WTC11 (cell line): ENCODE measurements around the gene PCAT6.

Experiments
- CTCF ChIP-seq: fragments of 200-600 bp; IDR thresholded peaks from 2 replicates; pipeline ENCODE4 v1.8.0; 2022; ENCODE audit warnings: antibody characterized with exemption
- ELF4 ChIP-seq: sonication (generic); formaldehyde crosslinking; IDR thresholded peaks from 2 replicates; pipeline ENCODE4 v1.8.1; 2022; ENCODE audit warnings: low read depth, mild to moderate bottlenecking, moderate library complexity, missing genetic modification reagents
- NR1H2 ChIP-seq: sonication (generic); formaldehyde crosslinking; IDR thresholded peaks from 2 replicates; pipeline ENCODE4 v1.9.0; 2021; ENCODE audit warnings: mild to moderate bottlenecking, moderate library complexity, missing genetic modification reagents
- RELA ChIP-seq: sonication (generic); formaldehyde crosslinking; IDR thresholded peaks from 2 replicates; pipeline ENCODE4 v1.8.1; 2022; ENCODE audit warnings: missing genetic modification reagents, mild to moderate bottlenecking, borderline replicate concordance
- SP1 ChIP-seq: sonication (generic); formaldehyde crosslinking; conservative IDR thresholded peaks from 2 replicates; pipeline ENCODE4 v1.8.1; 2022; ENCODE audit warnings: missing genetic modification reagents
- ZNF232 ChIP-seq: sonication (generic); formaldehyde crosslinking; IDR thresholded peaks from 2 replicates; pipeline ENCODE4 v1.8.0; 2022; ENCODE audit warnings: mild to moderate bottlenecking, missing genetic modification reagents
- ZNF263 ChIP-seq: sonication (generic); formaldehyde crosslinking; IDR thresholded peaks from 2 replicates; pipeline ENCODE4 v1.8.1; 2022; ENCODE audit warnings: low read depth, mild to moderate bottlenecking, moderate library complexity, missing genetic modification reagents
- ZNF423 ChIP-seq: fragments of 250-450 bp; sonication (Bioruptor Pico); IDR thresholded peaks from 2 replicates; pipeline ENCODE4 v2.1.2; 2022; ENCODE audit warnings: mild to moderate bottlenecking, moderate library complexity
- ZNF512 ChIP-seq: sonication (generic); formaldehyde crosslinking; IDR thresholded peaks from 2 replicates; pipeline ENCODE4 v1.8.1; 2022; ENCODE audit warnings: missing genetic modification reagents, borderline replicate concordance

DNA sequence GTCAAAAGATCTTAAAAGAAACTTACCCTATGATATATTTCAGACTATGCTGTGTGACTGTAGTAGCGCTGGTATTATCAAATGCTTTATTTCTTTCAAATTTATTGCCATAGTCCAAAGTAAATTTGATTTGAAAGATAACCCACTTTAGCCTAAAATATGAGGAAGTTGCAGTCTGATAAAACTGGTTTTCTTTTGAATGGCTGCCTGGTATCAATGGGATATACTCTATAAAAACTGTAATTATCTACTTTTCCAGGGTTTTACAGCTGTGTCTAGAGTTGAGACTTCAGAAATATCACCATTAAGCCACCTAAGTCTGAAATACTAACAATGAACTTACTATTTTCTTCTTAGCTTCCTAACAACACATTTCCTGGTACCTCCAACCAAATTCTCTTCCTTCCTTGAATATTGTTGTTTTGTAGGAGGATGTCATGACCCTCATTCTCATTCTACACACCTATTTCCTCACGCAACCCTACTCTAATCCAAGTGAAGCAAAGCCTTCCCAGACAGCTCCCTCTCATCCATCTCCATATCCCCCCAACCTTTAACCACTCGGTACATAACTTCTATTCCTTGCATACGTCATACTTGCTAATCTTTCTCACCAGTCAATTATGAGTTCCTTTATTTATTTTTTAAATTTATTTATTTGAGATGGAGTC lies 19.5 kb upstream of the PCAT6 start:
- TF ChIP-seq ZNF232 (CRISPR knock-in tag), result no peak
- no peak for TF ChIP-seq CTCF
- TF ChIP-seq RELA (CRISPR knock-in tag), result no peak
- TF ChIP-seq SP1 (CRISPR knock-in tag), result no peak
- TF ChIP-seq ZNF423, result no peak
- no peak for TF ChIP-seq ZNF263 (CRISPR knock-in tag)
- TF ChIP-seq NR1H2 (CRISPR knock-in tag), result no peak
- TF ChIP-seq ZNF512 (CRISPR knock-in tag), result no peak
- TF ChIP-seq ELF4 (CRISPR knock-in tag), result no peak
